Body of pancreas (tissue), 4 donors: Measurements from ENCODE around the gene GTF2H2.
"Not testable (repeated sequence)": the region's sequence is repeated elsewhere in the genome, so short reads cannot be mapped to it uniquely, and the experiment has no call there.

Source experiments
- POLR2A ChIP-seq, 3 donors: fragments of 450-650 bp; IDR thresholded peaks; one replicate each; pipeline ENCODE4 v1.6.1; 2016; ENCODE audit warnings: antibody characterized with exemption in 3 of 3, mild to moderate bottlenecking in 2 of 3
- TF ChIP-seq, protein P1 (sequence below), 7 experiments: fragments of 450-650 bp in 4 of 7; fragments of 200-600 bp in 3 of 7; sonication (generic) in 3 of 7; IDR thresholded peaks; one replicate each; pipeline ENCODE4 v1.5.1; 2016 to 2019; ENCODE audit warnings: antibody characterized with exemption in 7 of 7

DNA sequence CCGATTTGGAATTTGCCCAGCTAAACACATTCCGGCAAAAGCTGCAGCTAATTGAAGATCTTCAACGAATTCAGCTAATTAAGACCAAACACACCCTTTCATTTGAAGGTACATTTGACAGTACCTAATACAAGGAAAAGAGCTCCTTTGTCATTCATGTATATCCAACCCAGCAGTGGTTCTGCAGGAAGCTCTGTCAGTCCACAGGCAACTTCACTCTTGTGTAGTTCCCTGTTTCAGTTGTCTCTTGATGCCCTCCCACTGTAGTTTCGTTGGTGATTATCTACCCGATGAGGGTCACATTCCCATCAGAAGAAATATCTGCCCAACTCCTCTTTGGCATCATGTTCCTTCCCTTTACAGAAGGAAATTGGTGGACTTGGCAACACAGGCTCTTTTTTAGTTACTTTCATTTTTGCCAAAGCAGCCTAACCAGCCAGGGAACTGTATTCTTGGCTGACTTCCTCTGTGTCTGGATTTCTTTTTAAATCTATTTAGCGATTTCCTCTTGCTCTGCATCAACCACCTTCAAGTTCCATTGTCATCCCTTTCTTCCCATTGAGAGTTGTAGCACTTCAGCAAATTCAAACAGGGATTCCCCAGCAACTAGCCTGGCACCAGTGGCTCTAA, 49.0 kb downstream of the GTF2H2 start:
- TF ChIP-seq POLR2A (IDR thresholded peaks at IDR 0.05) = not testable (repeated sequence)
- TF ChIP-seq, protein P1, sequence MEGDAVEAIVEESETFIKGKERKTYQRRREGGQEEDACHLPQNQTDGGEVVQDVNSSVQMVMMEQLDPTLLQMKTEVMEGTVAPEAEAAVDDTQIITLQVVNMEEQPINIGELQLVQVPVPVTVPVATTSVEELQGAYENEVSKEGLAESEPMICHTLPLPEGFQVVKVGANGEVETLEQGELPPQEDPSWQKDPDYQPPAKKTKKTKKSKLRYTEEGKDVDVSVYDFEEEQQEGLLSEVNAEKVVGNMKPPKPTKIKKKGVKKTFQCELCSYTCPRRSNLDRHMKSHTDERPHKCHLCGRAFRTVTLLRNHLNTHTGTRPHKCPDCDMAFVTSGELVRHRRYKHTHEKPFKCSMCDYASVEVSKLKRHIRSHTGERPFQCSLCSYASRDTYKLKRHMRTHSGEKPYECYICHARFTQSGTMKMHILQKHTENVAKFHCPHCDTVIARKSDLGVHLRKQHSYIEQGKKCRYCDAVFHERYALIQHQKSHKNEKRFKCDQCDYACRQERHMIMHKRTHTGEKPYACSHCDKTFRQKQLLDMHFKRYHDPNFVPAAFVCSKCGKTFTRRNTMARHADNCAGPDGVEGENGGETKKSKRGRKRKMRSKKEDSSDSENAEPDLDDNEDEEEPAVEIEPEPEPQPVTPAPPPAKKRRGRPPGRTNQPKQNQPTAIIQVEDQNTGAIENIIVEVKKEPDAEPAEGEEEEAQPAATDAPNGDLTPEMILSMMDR (IDR thresholded peaks at IDR 0.05) = not testable (repeated sequence)
